Mammary epithelial cell (primary cell): ENCODE data around the gene BBS12.

Experiments used
- EZH2 ChIP-seq: IDR thresholded peaks from 2 replicates; pipeline ENCODE4 v1.6.1; 2012; ENCODE audit warnings: low read length, inconsistent platforms, borderline replicate concordance
- TF ChIP-seq, protein P1 (sequence below), 2 donors: IDR thresholded peaks in 1 of 2; conservative IDR thresholded peaks in 1 of 2; 2 replicates each; pipeline ENCODE4 v1.5.1; 2011 to 2012; ENCODE audit warnings: inconsistent platforms in 2 of 2, low read length in 2 of 2, mild to moderate bottlenecking in 2 of 2, control low read depth in 1 of 2, low read depth in 1 of 2; ENCODE audit not compliant: insufficient read depth in 1 of 2; ENCODE audit errors: extremely low read depth in 1 of 2

- TF ChIP-seq, protein P1, sequence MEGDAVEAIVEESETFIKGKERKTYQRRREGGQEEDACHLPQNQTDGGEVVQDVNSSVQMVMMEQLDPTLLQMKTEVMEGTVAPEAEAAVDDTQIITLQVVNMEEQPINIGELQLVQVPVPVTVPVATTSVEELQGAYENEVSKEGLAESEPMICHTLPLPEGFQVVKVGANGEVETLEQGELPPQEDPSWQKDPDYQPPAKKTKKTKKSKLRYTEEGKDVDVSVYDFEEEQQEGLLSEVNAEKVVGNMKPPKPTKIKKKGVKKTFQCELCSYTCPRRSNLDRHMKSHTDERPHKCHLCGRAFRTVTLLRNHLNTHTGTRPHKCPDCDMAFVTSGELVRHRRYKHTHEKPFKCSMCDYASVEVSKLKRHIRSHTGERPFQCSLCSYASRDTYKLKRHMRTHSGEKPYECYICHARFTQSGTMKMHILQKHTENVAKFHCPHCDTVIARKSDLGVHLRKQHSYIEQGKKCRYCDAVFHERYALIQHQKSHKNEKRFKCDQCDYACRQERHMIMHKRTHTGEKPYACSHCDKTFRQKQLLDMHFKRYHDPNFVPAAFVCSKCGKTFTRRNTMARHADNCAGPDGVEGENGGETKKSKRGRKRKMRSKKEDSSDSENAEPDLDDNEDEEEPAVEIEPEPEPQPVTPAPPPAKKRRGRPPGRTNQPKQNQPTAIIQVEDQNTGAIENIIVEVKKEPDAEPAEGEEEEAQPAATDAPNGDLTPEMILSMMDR (conservative IDR thresholded peaks at IDR 0.05 in 1 of 2, IDR thresholded peaks at IDR 0.05 in 1 of 2; ENCODE audit: extremely low read depth in 1 of 2, insufficient read depth in 1 of 2, low read depth in 1 of 2, low read length in 2 of 2) = no peak
- TF ChIP-seq EZH2 = no peak
These were observed 17.4 kb downstream of the BBS12 start for GRCh38 chr4:122749704-122750454.
